Esophagus squamous epithelium (tissue), 4 donors: ENCODE results near the gene ARSD.

Experiments
- POLR2A ChIP-seq, 4 donors: fragments of 450-650 bp; IDR thresholded peaks; one replicate each; pipeline ENCODE4 v1.6.1; 2017; ENCODE audit warnings: antibody characterized with exemption in 4 of 4, mild to moderate bottlenecking in 4 of 4, moderate library complexity in 3 of 4
- TF ChIP-seq, protein P1 (sequence below), 6 experiments: fragments of 450-650 bp in 4 of 6; fragments of 200-600 bp in 2 of 6; sonication (generic) in 2 of 6; IDR thresholded peaks; one replicate each; pipeline ENCODE4 v1.5.1; 2016 to 2019; ENCODE audit warnings: antibody characterized with exemption in 6 of 6, mild to moderate bottlenecking in 4 of 6, moderate library complexity in 4 of 6

GRCh38 chrX:2965965-2966364 is 36.8 kb upstream of the ARSD start:
- TF ChIP-seq, protein P1, sequence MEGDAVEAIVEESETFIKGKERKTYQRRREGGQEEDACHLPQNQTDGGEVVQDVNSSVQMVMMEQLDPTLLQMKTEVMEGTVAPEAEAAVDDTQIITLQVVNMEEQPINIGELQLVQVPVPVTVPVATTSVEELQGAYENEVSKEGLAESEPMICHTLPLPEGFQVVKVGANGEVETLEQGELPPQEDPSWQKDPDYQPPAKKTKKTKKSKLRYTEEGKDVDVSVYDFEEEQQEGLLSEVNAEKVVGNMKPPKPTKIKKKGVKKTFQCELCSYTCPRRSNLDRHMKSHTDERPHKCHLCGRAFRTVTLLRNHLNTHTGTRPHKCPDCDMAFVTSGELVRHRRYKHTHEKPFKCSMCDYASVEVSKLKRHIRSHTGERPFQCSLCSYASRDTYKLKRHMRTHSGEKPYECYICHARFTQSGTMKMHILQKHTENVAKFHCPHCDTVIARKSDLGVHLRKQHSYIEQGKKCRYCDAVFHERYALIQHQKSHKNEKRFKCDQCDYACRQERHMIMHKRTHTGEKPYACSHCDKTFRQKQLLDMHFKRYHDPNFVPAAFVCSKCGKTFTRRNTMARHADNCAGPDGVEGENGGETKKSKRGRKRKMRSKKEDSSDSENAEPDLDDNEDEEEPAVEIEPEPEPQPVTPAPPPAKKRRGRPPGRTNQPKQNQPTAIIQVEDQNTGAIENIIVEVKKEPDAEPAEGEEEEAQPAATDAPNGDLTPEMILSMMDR (IDR thresholded peaks at IDR 0.05): no peak
- TF ChIP-seq POLR2A (IDR thresholded peaks at IDR 0.05): no peak
